Measurements from ENCODE around the gene KIF13A. TPM values are rescaled to one million over a fixed set of nuclear protein-coding genes. Genes with fewer than 3 reads are reported as not detected.
"Not testable (repeated sequence)": the region's sequence is repeated elsewhere in the genome, so short reads cannot be mapped to it uniquely, and the experiment has no call there.

The KIF13A gene
- total RNA-seq, 1 donor from 2014 or later, result 57.7 TPM

GRCh38 chr6:17846762-17847161 lies 140.7 kb downstream of the KIF13A start:
- DNase-seq (ENCODE audit: low spot score), result no peak

DNA sequence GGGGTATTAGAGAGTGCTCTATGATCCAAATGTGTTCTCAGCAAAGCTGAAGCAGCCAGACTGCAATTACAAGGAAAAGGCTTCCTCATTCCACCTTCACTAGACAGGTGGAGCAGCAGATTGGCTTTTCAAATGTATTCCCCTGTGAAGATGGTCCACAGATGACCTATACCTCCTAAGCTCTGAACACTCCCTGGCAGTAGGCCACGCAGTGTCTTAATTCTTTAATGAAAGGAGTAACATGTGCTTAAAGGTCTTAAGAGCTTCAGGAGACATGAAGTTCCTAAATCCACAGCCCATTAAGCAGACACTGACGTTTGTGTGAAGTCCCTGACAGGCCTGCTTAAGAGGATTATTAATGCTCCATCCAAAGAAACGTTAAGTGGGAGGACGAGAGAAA lies 141.8 kb downstream of the KIF13A start:
- no peak for DNase-seq (ENCODE audit: low spot score)

GRCh38 chr6:17844967-17845366 lies 142.5 kb downstream of the KIF13A start:
- DNase-seq (ENCODE audit: low spot score), result not testable (repeated sequence)

- no peak for DNase-seq (ENCODE audit: low spot score)
Measured at GRCh38 chr6:17842934-17843821, 144.3 kb downstream of the KIF13A start.

- no peak for DNase-seq (ENCODE audit: low spot score)
Measured at GRCh38 chr6:17842014-17842776, 145.2 kb downstream of the KIF13A start.

GRCh38 chr6:17839513-17840223 lies 147.8 kb downstream of the KIF13A start:
- no peak for DNase-seq (ENCODE audit: low spot score)

GRCh38 chr6:17836293-17836692 lies 151.1 kb downstream of the KIF13A start:
- DNase-seq (ENCODE audit: low spot score), result no peak

DNA sequence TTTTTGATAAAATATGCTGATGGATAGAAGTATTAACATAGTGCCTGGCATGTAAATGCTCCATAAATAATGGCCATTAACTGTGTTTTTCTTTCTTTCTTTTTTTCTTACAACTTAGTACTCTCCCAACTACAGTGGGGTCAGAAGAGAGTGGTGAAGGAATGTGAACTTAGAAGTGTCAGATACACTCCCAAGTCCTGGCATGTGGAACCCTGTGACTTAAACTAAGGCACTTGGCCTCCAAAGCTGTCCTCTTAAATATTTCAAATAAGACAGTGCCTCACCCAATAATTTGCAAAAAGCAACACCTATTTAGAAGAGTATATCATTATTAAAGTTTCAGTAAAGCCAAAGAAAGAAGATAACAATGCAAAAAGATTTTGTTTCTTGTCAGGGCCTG lies 151.7 kb downstream of the KIF13A start:
- DNase-seq (ENCODE audit: low spot score), result no peak

- DNase-seq (ENCODE audit: low spot score), result no peak
Measured at GRCh38 chr6:17831135-17831534, 156.3 kb downstream of the KIF13A start.

DNA sequence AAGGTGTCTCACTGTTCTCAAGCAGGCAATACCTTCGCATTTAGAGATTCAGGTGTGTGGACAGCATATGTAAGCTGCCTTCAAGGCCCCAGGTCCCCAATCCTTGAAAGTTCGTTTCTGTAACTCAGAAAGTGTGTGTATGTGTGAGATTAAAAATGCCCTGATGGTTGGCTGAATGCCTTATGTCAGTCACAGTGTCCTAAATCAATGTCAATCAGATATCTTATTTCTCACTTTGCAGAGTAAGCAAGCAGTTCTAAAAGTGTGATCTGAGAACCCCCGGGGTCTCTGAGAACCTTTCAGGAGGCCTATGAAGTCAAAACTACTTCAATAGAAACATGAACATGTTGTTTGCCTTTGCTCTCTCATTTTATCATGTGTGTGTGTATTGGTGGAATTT lies 157.5 kb downstream of the KIF13A start:
- DNase-seq (ENCODE audit: low spot score), result no peak

DNA sequence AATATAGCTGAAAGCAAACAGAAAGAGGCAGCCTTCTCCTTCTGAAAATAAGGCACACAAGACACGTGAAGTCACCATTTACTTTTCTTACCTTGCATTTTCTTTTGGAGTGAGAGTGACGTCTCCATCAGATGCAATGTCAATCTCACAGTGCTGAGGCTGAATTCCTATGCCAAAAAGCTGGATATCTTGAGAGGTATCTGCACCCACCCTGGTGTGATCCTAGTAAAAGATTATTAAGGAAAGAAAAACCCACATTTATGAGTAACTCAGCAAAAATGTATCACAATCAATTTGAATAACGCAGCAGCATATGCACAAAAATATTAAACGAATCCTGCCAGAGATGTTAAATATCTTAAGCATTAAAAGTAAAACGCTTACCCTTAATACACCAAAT lies 159.3 kb downstream of the KIF13A start:
- DNase-seq (ENCODE audit: low spot score), result no peak

DNA sequence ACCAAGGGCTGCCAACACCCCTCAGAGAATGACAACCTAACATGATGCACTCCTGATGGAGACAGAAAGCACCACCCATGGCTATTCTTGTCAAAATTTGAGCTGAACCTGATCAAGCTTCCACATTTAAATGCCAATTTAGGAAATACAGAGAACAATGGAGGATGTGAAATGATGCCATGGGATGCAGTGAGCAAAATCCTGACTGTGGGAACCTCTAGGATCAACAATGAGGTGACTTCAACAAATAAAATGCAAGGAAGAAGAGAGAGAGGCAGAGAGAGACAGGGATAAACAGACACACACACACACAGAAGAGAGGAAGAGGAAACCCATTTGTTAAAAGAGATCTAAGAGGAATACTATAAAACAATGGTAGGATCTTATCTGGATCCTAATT lies 161.1 kb downstream of the KIF13A start:
- no peak for DNase-seq (ENCODE audit: low spot score)

DNA sequence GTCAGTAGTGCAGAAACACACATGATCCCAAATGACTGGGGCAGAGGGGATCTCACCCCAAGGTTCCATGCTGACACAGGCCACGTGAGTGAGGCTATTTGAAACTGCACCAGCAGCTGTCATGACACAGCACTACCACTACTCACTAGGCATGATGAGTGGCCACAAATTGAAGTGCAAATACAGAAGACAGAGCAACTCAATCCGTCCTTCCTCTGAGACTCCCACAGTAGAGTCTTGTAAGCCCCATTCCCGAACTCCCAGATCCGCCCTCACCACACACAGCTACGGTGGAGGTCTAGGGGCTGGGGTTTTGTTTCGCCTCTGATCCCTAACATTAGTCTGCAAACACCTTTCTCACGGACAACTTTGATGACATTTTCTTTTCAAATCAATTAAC lies 167.4 kb downstream of the KIF13A start:
- DNase-seq (ENCODE audit: low spot score), result no peak

DNA sequence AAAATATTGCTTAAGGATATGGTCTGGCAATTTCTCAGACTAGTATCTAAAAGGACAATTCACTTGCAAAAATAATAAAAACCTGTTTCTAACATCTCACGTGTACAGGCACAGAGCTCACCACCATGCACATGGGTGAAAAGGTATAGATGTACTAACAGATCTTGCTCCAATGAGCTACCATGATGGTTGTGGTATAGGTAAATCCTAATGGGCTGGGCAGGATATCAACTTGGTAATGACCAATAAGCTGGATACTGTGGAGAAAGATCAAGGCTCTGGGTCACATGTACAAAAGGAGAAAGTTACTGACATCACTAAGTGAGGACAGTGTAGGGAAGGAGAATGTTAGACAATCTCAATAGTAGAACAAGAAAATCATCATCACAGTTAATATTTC lies 169.7 kb downstream of the KIF13A start:
- no peak for DNase-seq (ENCODE audit: low spot score)

GRCh38 chr6:17816921-17817611 lies 170.4 kb downstream of the KIF13A start:
- no peak for DNase-seq (ENCODE audit: low spot score)

GRCh38 chr6:17813542-17813941 lies 173.9 kb downstream of the KIF13A start:
- no peak for DNase-seq (ENCODE audit: low spot score)

DNA sequence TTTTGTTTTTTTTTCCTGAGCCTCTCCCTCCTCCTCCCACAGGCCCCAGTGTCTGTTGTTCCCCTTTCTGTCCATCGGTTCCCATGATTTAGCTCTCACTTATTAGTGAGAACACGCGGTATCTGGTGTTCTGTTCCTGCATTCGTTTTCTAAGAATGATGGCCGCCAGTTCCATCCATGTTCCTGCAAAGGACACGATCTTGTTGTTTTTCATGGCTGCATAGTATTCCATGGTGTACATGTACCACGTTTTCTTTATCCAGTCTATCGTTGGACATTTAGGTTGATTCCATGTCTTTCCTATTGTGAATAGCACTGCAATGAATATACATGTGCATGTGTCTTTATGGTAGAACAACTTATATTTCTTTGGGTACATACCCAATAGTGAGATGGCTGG lies 175.1 kb downstream of the KIF13A start:
- no peak for DNase-seq (ENCODE audit: low spot score)

DNA sequence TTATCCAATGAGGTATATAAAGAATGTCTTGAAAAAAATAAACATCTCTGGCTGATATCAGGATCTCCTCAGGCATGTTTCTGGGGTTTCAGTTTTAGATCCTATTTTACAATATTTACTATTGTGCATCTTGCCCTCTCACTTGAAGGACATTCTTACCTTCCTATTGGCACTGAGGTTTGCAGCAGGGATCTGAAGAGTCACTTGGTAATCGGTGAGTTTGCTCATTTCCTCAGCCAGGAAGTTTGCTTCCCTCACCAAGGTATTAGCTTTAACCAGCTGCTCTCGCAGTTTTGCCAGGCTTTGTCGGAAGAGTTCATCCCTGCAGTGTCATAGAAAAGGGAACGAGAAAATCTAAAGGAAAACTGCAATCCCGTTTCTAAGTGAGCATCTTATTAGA lies 178.8 kb downstream of the KIF13A start:
- DNase-seq (ENCODE audit: low spot score), result no peak

DNA sequence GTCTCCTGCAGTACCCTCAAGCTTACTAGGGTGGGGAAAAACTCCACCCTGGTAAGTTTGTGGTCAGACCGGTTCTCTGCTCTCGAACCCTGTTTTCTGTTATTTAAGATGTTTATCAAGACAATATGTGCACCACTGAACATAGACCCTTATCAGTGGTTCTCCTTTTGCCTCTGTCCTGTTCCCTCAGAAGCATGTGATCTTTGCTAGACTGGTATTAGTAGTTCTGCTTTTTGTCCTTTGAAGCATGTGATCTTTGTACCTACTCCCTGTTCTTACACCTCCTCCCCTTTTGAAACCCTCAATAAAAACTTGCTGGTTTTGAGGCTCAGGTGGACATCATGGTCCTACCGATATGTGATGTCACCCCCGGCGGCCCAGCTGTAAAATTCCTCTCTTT lies 180.0 kb downstream of the KIF13A start:
- DNase-seq (ENCODE audit: low spot score), result not testable (repeated sequence)

GRCh38 chr6:17803409-17803808 lies 184.0 kb downstream of the KIF13A start:
- DNase-seq (ENCODE audit: low spot score), result no peak

GRCh38 chr6:17798477-17799154 lies 188.8 kb downstream of the KIF13A start:
- no peak for DNase-seq (ENCODE audit: low spot score)

Measured in ureter (tissue), 1 donor.